ENCODE measurements around the gene COPS9. TPM values are rescaled to one million over a fixed set of nuclear protein-coding genes. Genes with fewer than 3 reads are reported as not detected.

Gene COPS9
- total RNA-seq, 2 experiments from 2014 or later: 46.7 to 48.5 TPM

- no peak for TF ChIP-seq CTCF (IDR thresholded peaks at IDR 0.05)
- ATAC-seq (ENCODE audit: poor library complexity) (no peak), DNase-seq (no peak)
- Mint-ChIP-seq H3K4me1 (ENCODE audit: low read depth) (peaks cover 29% of the 10 kb centered on the region), H3K27ac (no peak overlapping the region), H3K36me3 (ENCODE audit: low read depth) (peaks cover 83% of the 10 kb centered on the region), H3K27me3 (no peaks in the 10 kb centered on the region), H3K9me3 (no peaks in the 10 kb centered on the region), H3K4me3 (no peak overlapping the region)
- H3K36me3 ChIP-seq (ENCODE audit: insufficient read depth, low read length): peaks cover 55% of the 10 kb centered on the region
- no peak overlapping the region for H3K4me3 ChIP-seq (ENCODE audit: low read length)
- ChIA-PET CTCF (no interaction called here), POLR2A (no interaction called here)
- H3K4me1 ChIP-seq (ENCODE audit: insufficient read depth, low read length): peaks cover 25% of the 10 kb centered on the region
- H3K27me3 ChIP-seq (ENCODE audit: control insufficient read depth in 1 of 2, insufficient read depth in 2 of 2, low read length in 2 of 2): no peaks in the 10 kb centered on the region
- H3K9me3 ChIP-seq (ENCODE audit: control insufficient read depth in 1 of 2, insufficient read depth in 1 of 2, low read length in 2 of 2): no peaks in the 10 kb centered on the region
- no peak overlapping the region for H3K27ac ChIP-seq (ENCODE audit: low read depth in 1 of 2, low read length in 2 of 2)
- intact Hi-C loops (cut with DNase I, micrococcal nuclease): loop anchor here in 1 of 2 experiments (10.0 kb wide), 2 partner anchors 433 to 1707 kb away; partner anchors contain the start of genes ASB1, DUSP28 and RNPEPL1
Measured at GRCh38 chr2:240131941-240132650, 4.0 kb downstream of the COPS9 start.

GRCh38 chr2:240131296-240131695, 4.8 kb downstream of the COPS9 start:
- Mint-ChIP-seq H3K36me3 (ENCODE audit: low read depth) (peaks cover 90% of the 10 kb centered on the region), H3K4me3 (peak overlapping the region; percentile 48), H3K27ac (no peak overlapping the region), H3K27me3 (no peaks in the 10 kb centered on the region), H3K4me1 (ENCODE audit: low read depth) (peaks cover 24% of the 10 kb centered on the region), H3K9me3 (no peaks in the 10 kb centered on the region)
- Histone ChIP-seq H3K9me3 (ENCODE audit: control insufficient read depth in 1 of 2, insufficient read depth in 1 of 2, low read length in 2 of 2) (no peaks in the 10 kb centered on the region), H3K4me3 (ENCODE audit: low read length) (no peak overlapping the region), H3K27ac (ENCODE audit: low read depth in 1 of 2, low read length in 2 of 2) (no peak overlapping the region), H3K27me3 (ENCODE audit: control insufficient read depth in 1 of 2, insufficient read depth in 2 of 2, low read length in 2 of 2) (no peaks in the 10 kb centered on the region), H3K36me3 (ENCODE audit: insufficient read depth, low read length) (peaks cover 55% of the 10 kb centered on the region), H3K4me1 (ENCODE audit: insufficient read depth, low read length) (peaks cover 18% of the 10 kb centered on the region)
- ChIA-PET CTCF (no interaction called here), POLR2A (no interaction called here)
- TF ChIP-seq CTCF (IDR thresholded peaks at IDR 0.05): no peak
- DNase-seq (no peak), ATAC-seq (ENCODE audit: poor library complexity) (no peak)
- intact Hi-C loops (cut with DNase I, micrococcal nuclease): loop anchor here in 1 of 2 experiments (10.0 kb wide), 2 partner anchors 434 to 1706 kb away; partner anchors contain the start of genes ASB1, DUSP28 and RNPEPL1

- no peak overlapping the region for H3K4me3 ChIP-seq (ENCODE audit: low read length)
Measured at GRCh38 chr2:240130393-240131195, 5.5 kb downstream of the COPS9 start.

More at GRCh38 chr2:240130393-240131195, 5.5 kb downstream of the COPS9 start:
- no peaks in the 10 kb centered on the region for H3K27me3 Mint-ChIP-seq
- ChIA-PET POLR2A (no interaction called here), CTCF (interaction anchor here (0.9 kb wide), 1 partner anchor 13 kb away, joined by 3 read pairs; no protein-coding TSS in a partner anchor)
- H3K4me1 Mint-ChIP-seq (ENCODE audit: low read depth): peaks cover 17% of the 10 kb centered on the region
- peak overlapping the region; percentile 48 for H3K4me3 Mint-ChIP-seq
- no peak for TF ChIP-seq CTCF (IDR thresholded peaks at IDR 0.05)
- peaks cover 87% of the 10 kb centered on the region for H3K36me3 Mint-ChIP-seq (ENCODE audit: low read depth)
- intact Hi-C loops (cut with DNase I, micrococcal nuclease): loop anchor here in 1 of 2 experiments (10.0 kb wide), 2 partner anchors 434 to 1706 kb away; partner anchors contain the start of genes ASB1, DUSP28 and RNPEPL1
- H3K27me3 ChIP-seq (ENCODE audit: control insufficient read depth in 1 of 2, insufficient read depth in 2 of 2, low read length in 2 of 2): no peaks in the 10 kb centered on the region
- DNase-seq (no peak), ATAC-seq (ENCODE audit: poor library complexity) (no peak)
- peaks cover 55% of the 10 kb centered on the region for H3K36me3 ChIP-seq (ENCODE audit: insufficient read depth, low read length)
- H3K27ac ChIP-seq (ENCODE audit: low read depth in 1 of 2, low read length in 2 of 2): no peak overlapping the region
- H3K9me3 Mint-ChIP-seq: no peaks in the 10 kb centered on the region
- H3K9me3 ChIP-seq (ENCODE audit: control insufficient read depth in 1 of 2, insufficient read depth in 1 of 2, low read length in 2 of 2): no peaks in the 10 kb centered on the region
- peaks cover 16% of the 10 kb centered on the region for H3K4me1 ChIP-seq (ENCODE audit: insufficient read depth, low read length)
- H3K27ac Mint-ChIP-seq: no peak overlapping the region

Data from CD4-positive, alpha-beta T cell (primary cell).